ENCODE measurements around the gene PCED1B.

- TF ChIP-seq CTCF (IDR thresholded peaks at IDR 0.05): no peak
- no peak for TF ChIP-seq POLR2A (IDR thresholded peaks at IDR 0.05)
Observed at GRCh38 chr12:47111854-47112253, 32.4 kb downstream of the PCED1B start.
